SK-N-SH treated with all-trans-retinoic acid at 6 μM for 48 hours (cell line): ENCODE results near the gene MPDZ.

Experiments
- ATAC-seq: fragments of 200-7000 bp; cut with Tn5 transposase; 3 replicates; pipeline ENCODE4 v1.9.1; 2020; ENCODE audit warnings: mild to moderate bottlenecking, moderate library complexity
- ARNTL ChIP-seq: fragments of 450-650 bp; formaldehyde crosslinking; IDR thresholded peaks from 2 replicates; pipeline ENCODE4 v1.5.0; 2020; ENCODE audit warnings: low read depth, mild to moderate bottlenecking, moderate library complexity, borderline replicate concordance
- BACH2 ChIP-seq: fragments of 250-450 bp; sonication (Bioruptor Pico); IDR thresholded peaks from 2 replicates; pipeline ENCODE4 v1.9.0; 2021; ENCODE audit warnings: mild to moderate bottlenecking, borderline replicate concordance
- CSDC2 ChIP-seq: fragments of 250-450 bp; sonication (Bioruptor Pico); IDR thresholded peaks from 2 replicates; pipeline ENCODE4 v1.5.0; 2020; ENCODE audit warnings: mild to moderate bottlenecking, moderate library complexity
- ESRRG ChIP-seq: fragments of 250-450 bp; sonication (Bioruptor Pico); IDR thresholded peaks from 2 replicates; pipeline ENCODE4 v1.6.1; 2021; ENCODE audit warnings: mild to moderate bottlenecking
- ISL1 ChIP-seq: fragments of 250-450 bp; sonication (Bioruptor Pico); IDR thresholded peaks from 2 replicates; pipeline ENCODE4 v2.1.2; 2022; ENCODE audit warnings: mild to moderate bottlenecking, moderate library complexity
- OSR1 ChIP-seq: fragments of 250-450 bp; sonication (Bioruptor Pico); IDR thresholded peaks from 2 replicates; pipeline ENCODE4 v1.8.0; 2022; ENCODE audit warnings: moderate library complexity, mild to moderate bottlenecking, inconsistent platforms
- PPARA ChIP-seq: fragments of 250-450 bp; sonication (Bioruptor Pico); IDR thresholded peaks from 2 replicates; pipeline ENCODE4 v1.5.0; 2020; ENCODE audit warnings: mild to moderate bottlenecking, borderline replicate concordance
- RARB ChIP-seq: fragments of 250-450 bp; sonication (Bioruptor Pico); IDR thresholded peaks from 2 replicates; pipeline ENCODE4 v1.8.0; 2021; ENCODE audit warnings: mild to moderate bottlenecking, moderate library complexity
- SNAI2 ChIP-seq: fragments of 250-450 bp; sonication (Bioruptor Pico); IDR thresholded peaks from 2 replicates; pipeline ENCODE4 v1.5.0; 2020; ENCODE audit warnings: mild to moderate bottlenecking, moderate library complexity
- TCF4 ChIP-seq: fragments of 250-450 bp; sonication (Bioruptor Pico); IDR thresholded peaks from 2 replicates; pipeline ENCODE4 v1.8.0; 2021; ENCODE audit warnings: mild to moderate bottlenecking, moderate library complexity, borderline replicate concordance
- TOX ChIP-seq: fragments of 250-450 bp; sonication (Bioruptor Pico); IDR thresholded peaks from 2 replicates; pipeline ENCODE4 v1.8.0; 2021; ENCODE audit warnings: mild to moderate bottlenecking, moderate library complexity, borderline replicate concordance
- ZC3H10 ChIP-seq: fragments of 250-450 bp; sonication (Bioruptor Pico); IDR thresholded peaks from 2 replicates; pipeline ENCODE4 v1.5.1; 2021; ENCODE audit warnings: mild to moderate bottlenecking, moderate library complexity
- ZFP3 ChIP-seq: fragments of 250-450 bp; sonication (Bioruptor Pico); IDR thresholded peaks from 2 replicates; pipeline ENCODE4 v1.5.0; 2020; ENCODE audit warnings: mild to moderate bottlenecking, moderate library complexity
- ZFP30 ChIP-seq: fragments of 450-650 bp; formaldehyde crosslinking; IDR thresholded peaks from 2 replicates; pipeline ENCODE4 v1.5.0; 2022; ENCODE audit warnings: mild to moderate bottlenecking, moderate library complexity
- ZNF565 ChIP-seq: fragments of 450-650 bp; formaldehyde crosslinking; conservative IDR thresholded peaks from 2 replicates; pipeline ENCODE4 v1.5.0; 2020; ENCODE audit warnings: low read depth, mild to moderate bottlenecking, moderate library complexity
- ZNF70 ChIP-seq: fragments of 450-650 bp; formaldehyde crosslinking; IDR thresholded peaks from 2 replicates; pipeline ENCODE4 v1.5.0; 2020; ENCODE audit warnings: mild to moderate bottlenecking, moderate library complexity
- ZNF8 ChIP-seq: fragments of 450-650 bp; formaldehyde crosslinking; IDR thresholded peaks from 2 replicates; pipeline ENCODE4 v1.5.0; 2020; ENCODE audit warnings: mild to moderate bottlenecking, moderate library complexity
- TF ChIP-seq, protein P1 (sequence below): fragments of 250-450 bp; sonication (Bioruptor Pico); IDR thresholded peaks from 2 replicates; pipeline ENCODE4 v1.8.0; 2020; ENCODE audit warnings: mild to moderate bottlenecking, moderate library complexity, borderline replicate concordance
- TF ChIP-seq, protein P2 (sequence below): fragments of 250-450 bp; sonication (Bioruptor Pico); IDR thresholded peaks from 2 replicates; pipeline ENCODE4 v1.5.1; 2021; ENCODE audit warnings: mild to moderate bottlenecking, moderate library complexity
- TF ChIP-seq, protein P3 (sequence below): fragments of 250-450 bp; sonication (Bioruptor Pico); IDR thresholded peaks from 2 replicates; pipeline ENCODE4 v1.5.1; 2020; ENCODE audit warnings: low read depth, mild to moderate bottlenecking, moderate library complexity

The MPDZ gene

DNA sequence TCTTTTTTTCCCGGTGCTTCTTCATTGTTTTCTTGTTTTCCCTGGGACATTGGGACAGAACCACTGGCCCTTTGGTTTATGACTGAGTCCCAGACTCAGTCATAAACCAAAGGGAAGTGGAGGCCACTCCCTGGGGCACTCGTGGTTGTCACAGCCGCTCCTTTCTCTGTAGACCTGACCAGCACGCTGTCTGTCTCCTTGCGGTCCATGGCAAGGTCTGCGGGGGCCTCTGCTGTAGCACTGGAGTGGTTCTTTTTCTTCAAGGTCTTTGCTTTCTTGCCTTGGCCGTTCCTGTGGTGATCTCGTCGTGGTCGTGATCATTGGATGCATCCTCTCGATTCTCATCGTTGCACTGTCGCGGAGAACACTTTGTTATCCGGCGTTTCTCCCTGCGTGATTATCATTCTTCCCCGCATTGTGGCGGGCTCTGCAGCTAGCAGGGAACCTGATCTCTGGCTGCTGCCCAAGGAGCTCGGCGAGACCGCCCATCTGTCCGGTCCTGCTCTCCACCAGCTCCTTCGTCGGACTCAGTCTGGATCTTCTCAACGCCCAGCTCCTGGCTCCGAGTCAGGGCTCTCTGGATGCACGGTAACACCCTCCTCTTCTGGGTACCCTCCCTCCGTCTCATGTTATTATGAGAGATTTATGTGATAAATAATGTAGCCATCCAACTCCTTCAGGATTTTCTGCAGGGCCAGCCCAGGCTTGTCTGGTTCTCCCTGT lies 43.5 kb upstream of the MPDZ start:
- TF ChIP-seq, protein P1, sequence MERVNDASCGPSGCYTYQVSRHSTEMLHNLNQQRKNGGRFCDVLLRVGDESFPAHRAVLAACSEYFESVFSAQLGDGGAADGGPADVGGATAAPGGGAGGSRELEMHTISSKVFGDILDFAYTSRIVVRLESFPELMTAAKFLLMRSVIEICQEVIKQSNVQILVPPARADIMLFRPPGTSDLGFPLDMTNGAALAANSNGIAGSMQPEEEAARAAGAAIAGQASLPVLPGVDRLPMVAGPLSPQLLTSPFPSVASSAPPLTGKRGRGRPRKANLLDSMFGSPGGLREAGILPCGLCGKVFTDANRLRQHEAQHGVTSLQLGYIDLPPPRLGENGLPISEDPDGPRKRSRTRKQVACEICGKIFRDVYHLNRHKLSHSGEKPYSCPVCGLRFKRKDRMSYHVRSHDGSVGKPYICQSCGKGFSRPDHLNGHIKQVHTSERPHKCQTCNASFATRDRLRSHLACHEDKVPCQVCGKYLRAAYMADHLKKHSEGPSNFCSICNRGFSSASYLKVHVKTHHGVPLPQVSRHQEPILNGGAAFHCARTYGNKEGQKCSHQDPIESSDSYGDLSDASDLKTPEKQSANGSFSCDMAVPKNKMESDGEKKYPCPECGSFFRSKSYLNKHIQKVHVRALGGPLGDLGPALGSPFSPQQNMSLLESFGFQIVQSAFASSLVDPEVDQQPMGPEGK (CRISPR knock-in tag) = no peak
- no peak for TF ChIP-seq ARNTL (CRISPR knock-in tag)
- no peak for TF ChIP-seq RARB (CRISPR knock-in tag)
- no peak for TF ChIP-seq TCF4
- no peak for TF ChIP-seq ZFP30 (CRISPR knock-in tag)
- TF ChIP-seq ZC3H10 (CRISPR knock-in tag) = no peak
- no peak for TF ChIP-seq SNAI2 (CRISPR knock-in tag)
- TF ChIP-seq ZNF70 (CRISPR knock-in tag) = no peak
- no peak for TF ChIP-seq TOX (CRISPR knock-in tag)
- TF ChIP-seq ESRRG (CRISPR knock-in tag) = no peak
- TF ChIP-seq CSDC2 (CRISPR knock-in tag) = no peak
- TF ChIP-seq, protein P2, sequence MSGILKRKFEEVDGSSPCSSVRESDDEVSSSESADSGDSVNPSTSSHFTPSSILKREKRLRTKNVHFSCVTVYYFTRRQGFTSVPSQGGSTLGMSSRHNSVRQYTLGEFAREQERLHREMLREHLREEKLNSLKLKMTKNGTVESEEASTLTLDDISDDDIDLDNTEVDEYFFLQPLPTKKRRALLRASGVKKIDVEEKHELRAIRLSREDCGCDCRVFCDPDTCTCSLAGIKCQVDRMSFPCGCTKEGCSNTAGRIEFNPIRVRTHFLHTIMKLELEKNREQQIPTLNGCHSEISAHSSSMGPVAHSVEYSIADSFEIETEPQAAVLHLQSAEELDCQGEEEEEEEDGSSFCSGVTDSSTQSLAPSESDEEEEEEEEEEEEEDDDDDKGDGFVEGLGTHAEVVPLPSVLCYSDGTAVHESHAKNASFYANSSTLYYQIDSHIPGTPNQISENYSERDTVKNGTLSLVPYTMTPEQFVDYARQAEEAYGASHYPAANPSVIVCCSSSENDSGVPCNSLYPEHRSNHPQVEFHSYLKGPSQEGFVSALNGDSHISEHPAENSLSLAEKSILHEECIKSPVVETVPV (CRISPR knock-in tag) = no peak
- TF ChIP-seq OSR1 = no peak
- no peak for TF ChIP-seq PPARA (CRISPR knock-in tag)
- TF ChIP-seq ZFP3 (CRISPR knock-in tag) = no peak
- TF ChIP-seq ZNF8 (CRISPR knock-in tag) = no peak
- TF ChIP-seq, protein P3, sequence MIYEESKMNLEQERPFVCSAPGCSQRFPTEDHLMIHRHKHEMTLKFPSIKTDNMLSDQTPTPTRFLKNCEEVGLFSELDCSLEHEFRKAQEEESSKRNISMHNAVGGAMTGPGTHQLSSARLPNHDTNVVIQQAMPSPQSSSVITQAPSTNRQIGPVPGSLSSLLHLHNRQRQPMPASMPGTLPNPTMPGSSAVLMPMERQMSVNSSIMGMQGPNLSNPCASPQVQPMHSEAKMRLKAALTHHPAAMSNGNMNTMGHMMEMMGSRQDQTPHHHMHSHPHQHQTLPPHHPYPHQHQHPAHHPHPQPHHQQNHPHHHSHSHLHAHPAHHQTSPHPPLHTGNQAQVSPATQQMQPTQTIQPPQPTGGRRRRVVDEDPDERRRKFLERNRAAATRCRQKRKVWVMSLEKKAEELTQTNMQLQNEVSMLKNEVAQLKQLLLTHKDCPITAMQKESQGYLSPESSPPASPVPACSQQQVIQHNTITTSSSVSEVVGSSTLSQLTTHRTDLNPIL = no peak
- TF ChIP-seq ZNF565 = no peak
- TF ChIP-seq BACH2 = no peak
- no peak for TF ChIP-seq ISL1 (CRISPR knock-in tag)
- no peak for ATAC-seq

DNA sequence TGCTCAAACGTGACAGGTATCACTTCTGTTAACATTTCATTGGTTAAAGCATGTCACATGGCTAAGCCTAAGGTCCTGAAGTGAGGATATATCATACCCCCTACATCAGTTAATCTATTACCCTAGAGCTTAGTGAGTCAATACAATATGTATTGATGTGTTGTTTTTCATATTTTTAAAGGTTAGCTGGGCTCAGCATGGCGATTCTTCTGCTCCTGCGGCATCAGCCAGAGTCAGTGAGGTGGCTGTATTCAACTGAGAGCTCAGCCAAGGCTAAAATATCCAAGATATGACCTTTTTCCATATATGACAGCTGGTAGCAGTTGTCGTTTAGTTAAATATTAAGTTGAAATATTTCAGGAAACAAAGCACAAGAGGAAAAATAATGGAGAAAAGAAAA lies 38.5 kb upstream of the MPDZ start:
- TF ChIP-seq ARNTL (CRISPR knock-in tag) = no peak
- ATAC-seq = no peak

DNA sequence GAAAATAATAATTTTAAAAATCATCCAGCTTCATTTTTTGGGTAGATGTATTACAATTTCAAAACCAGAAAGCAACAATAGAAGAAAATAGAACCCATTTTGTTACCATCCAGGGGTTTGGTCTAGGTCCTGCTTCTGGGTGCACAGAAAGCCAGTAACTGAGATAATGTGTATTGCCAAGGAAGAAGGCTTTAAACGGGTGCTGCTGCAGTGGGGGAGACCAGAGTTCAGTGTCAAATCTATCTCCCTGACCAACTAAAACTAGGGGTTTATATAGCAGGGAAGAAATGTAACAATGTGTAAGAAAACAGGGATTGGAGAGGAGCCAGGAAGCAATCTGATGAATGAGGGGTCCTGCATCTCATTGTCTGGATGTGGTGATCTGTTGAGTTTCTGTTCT lies 17.5 kb upstream of the MPDZ start:
- TF ChIP-seq PPARA (CRISPR knock-in tag) (no peak), BACH2 (no peak), ZNF8 (CRISPR knock-in tag) (no peak), CSDC2 (CRISPR knock-in tag) (no peak), ZC3H10 (CRISPR knock-in tag) (no peak), ARNTL (CRISPR knock-in tag) (no peak), SNAI2 (CRISPR knock-in tag) (no peak), ZNF70 (CRISPR knock-in tag) (no peak), ISL1 (CRISPR knock-in tag) (no peak), RARB (CRISPR knock-in tag) (no peak), ESRRG (CRISPR knock-in tag) (no peak)
- TF ChIP-seq, protein P2 (CRISPR knock-in tag) = no peak
- TF ChIP-seq, protein P1 (CRISPR knock-in tag) = no peak
- TF ChIP-seq, all 23 proteins: peak for 0
- no peak for ATAC-seq
